Measurements from ENCODE around the gene NDUFB10.

The NDUFB10 gene

DNA sequence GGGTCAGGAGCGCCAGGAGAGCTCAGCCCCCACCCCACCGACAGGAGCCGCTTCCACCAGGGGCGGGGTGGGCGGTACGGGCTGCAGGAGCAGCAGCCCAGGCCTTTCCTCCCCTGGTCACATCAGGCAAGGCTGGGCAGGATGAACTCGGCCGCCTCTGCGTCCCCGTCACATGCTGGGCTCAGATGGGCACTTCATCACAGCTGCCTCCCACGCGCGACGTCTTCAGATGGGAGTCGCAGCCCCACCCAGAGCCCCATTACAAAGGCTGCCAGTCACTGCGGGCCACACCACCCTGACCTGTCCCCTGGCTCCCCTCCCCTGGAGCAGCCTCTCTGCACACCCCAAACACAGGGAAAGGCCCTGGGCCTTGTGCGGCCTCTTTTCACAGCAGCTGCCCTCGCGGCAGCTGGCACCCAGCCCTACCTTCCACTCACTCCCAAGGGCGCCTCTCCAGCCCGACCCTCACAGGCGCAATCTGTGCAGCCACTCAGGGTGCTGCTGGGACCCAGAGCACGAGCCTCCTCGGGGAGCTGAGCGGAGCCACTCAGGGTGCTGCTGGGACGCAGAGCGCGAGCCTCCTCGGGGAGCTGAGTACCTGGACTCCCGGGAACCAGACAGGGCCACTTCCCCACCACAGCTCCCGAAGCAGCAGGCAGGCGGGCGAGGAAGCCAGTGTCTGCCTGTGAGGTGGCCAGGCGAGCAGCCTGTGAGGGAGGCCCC, 45.6 kb downstream of the NDUFB10 start:
- DNase-seq = no peak

DNA sequence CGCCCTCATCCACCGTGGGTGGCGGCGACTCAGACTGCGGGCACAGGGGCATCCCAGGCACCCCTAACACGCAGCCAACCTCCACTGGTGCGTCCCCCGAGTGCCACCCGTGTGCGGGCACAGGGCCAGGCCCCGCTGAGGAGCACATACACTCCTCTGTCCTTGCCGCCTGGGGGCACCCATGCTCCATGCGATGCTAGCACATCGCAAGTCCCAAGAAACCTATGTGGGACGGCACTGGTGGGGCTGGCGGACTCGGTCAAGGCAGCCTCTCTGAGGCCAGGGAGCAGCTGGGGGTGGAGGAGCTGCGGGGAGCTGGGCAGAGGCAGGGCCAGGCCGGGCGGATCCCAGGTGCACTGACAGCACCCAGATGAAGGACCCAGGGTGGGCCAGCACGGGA, 46.3 kb downstream of the NDUFB10 start:
- no peak for DNase-seq

DNA sequence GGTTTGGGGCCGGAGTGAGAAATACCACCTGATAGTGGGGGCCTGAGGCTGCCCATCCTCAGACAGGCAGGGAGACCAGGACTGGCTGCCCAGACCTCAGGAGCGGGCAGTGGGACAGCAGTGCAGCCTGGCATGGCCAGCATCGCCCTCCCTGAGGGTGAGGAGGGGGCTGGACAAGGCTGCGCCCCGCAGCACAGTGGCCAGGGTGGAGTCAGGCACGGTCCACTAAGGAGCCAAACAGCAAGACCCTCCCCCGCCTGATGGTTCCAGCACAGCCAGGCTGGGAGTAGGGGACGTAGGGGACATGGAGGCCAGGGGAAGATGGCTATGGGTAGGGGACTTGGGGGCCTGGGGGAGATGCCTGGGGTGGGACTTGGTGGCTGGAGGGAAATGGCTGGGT, 47.0 kb downstream of the NDUFB10 start:
- DNase-seq = no peak

DNA sequence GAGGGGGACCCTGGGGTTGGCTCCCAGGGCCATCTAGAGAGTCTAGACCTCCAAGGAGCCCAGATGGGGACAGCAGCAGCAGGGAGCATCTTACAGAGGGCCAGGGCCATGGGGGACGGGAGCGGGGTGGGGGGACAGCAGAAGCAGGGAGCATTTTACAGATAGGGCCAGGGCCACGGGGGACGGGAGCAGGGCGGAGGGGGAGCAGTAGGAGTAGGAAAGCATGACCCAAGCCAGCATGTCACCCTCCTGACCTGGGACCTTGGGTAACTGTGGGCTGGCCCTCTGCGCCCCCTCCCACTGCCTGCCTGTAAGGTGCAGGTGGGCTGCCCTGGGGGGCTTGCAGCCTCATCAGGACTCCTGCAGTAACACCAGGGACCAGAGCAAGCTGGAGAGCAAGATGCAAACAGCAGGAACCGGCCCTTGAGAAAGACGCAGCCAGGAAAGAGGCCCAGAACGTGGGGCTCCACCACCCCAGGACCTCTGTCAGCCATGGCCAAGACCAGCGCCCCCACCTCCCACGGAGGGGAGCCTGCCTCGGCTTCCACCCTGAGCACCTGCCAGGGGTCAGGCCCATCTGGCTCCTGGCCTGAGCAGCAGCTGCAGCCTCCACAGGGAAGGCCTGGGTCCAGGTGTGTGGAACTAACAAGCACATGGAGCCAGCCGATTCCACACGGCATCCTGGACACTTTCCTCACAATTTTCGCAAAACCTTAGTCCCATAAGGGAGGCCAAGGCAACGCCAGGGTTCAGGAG, 47.9 kb downstream of the NDUFB10 start:
- DNase-seq = no peak

DNA sequence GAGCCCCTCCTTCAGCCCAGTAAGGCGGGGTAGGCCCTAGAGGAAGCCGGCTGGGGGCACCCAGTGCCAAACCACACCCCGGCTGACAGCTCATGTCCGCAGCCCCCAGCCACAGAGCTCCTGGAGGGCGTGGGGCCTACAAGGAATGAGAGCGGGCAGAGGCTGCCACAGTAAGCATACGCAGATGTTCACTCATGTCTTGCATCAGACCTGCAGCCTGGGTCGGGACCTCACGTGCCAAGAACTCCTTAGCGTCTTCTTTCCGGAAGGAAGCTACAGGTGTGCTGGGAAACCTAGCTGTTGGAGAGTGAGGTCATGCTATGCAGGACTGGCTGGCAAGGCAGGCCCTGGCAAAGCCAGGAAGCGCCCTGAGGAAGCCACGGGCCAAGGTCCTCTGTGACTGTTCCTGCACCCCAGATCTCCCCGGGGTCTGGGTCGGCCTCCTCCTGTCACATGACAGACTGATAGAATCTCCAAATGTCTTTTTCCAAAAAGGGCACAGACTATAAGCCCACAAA, 48.7 kb downstream of the NDUFB10 start:
- DNase-seq = peak; percentile 74

DNA sequence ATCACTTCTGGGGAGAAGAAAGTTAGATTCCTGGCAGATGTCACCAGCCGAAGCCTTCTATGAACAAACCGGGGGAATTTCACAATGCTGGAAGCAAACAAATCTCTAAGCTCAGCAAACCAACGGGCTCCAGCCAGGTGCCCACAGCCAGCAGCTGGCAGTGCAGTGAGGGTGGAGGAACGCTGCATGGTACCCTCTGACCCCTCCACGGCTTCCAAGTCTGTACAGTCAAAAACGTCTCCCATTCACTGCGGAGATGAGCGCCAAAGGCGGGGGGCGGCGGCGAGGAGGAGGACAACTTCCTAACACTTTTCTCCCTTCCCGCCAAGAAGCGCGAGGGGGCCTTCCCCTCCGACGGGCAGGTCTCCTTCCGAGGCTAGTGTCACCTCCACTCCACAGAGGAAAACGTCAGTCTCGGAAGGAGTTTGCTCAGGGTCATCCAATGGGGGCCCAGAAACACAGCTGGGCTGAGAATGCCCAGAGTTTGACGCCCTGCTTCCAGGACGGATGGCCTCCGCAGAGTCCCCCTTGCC, 49.4 kb downstream of the NDUFB10 start:
- peak; percentile 74 for DNase-seq

DNA sequence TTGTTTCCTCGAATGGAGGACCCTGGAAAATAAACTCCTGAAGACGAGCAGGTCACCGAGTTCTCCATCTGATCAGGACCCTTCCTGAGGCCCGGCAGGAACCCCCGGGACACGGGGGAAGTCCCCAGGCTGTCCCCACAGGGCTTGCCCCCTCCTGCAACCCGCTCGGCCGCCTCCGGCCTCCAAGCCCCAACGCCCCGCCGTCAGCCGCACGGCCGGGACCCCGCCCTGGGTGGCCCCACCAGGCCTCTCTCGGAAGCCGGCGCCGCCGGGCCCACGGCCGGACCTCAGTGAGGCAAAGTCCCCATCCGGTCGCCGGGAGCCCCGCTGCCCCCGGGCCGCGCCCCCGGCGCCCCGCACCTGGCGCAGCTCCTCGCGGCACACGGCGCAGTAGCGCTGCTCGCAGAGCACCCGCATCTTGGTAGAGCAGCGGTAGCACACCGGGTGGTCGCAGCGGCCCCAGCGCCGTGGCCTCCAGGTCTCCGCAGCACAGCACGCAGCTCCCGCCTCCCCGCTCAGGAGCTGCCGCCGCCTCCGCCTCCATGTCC, 49.9 kb downstream of the NDUFB10 start:
- DNase-seq = peak; percentile 48

DNA sequence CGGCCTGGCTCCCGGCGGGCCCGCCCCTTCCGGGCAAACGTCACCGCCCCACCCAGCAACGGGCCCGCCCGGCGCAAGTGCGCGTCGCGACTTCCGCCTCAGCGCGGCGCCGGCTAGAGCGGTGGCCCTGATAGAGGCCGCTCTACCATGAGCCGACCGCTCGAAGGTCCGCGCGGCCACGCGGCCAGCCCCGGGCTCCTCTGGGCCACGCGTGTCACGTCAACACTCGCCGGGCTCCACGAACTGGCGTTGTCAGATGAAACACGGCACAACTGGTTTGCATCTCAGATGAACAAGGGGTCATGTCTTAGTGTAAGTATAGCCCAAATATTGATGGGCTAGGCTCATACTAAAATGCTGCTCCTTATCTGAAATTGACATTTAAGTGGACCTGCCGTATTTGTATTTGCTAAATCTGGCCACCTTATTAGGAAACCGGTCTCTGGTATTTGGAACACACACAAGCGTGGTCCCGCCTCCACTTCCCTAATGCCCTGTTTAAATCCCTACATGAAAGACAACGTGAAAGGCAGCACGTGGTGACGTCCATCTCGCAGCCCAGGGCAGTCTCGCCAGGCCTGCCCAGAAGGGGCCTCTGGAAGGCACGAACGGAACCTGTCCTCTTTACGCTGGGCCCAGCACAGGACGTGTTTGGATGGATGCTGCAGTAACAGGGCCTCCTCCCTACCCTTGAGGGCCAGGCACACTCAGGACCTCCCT, 50.6 kb downstream of the NDUFB10 start, which contains the start of gene ZNF598:
Gene ZNF598 (minus strand): TSS at position 31 of the 720 bp plus-strand sequence.
- peak; percentile 96 for DNase-seq

Data from RPMI8226 (cell line).